ENCODE data around the gene C20orf144.

C20orf144 gene

DNA sequence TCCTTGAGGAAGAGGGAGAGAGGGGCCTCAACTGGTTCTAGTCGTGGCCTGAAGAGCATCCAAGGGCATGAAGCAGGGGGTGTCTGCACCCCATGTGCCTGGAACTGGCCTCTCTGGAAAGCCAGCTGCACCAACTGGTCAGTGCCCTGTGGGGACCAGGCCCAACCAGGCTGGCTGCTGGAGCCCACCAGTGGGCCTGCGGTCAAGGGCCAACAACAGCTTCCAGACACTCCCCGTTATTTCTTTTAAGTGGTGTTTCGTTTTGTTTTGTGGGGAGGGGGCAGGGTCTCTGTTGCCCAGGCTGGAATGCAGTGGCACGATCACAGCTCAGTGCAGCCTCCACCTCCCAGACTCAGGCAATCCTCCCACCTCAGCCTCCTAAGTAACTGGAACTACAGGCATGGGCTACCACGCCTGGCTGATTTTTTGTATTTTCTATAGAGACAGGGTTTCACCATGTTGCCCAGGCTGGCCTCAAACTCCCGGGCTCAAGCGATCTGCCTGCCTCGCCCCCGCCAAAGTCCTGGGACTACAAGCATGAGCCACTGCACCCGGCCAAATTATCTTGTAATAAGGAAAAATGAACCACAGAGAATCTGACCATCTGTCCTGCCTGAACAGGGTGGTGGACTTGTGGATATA, 11.9 kb upstream of the C20orf144 start:
- no peak for DNase-seq (ENCODE audit: low read depth)

DNA sequence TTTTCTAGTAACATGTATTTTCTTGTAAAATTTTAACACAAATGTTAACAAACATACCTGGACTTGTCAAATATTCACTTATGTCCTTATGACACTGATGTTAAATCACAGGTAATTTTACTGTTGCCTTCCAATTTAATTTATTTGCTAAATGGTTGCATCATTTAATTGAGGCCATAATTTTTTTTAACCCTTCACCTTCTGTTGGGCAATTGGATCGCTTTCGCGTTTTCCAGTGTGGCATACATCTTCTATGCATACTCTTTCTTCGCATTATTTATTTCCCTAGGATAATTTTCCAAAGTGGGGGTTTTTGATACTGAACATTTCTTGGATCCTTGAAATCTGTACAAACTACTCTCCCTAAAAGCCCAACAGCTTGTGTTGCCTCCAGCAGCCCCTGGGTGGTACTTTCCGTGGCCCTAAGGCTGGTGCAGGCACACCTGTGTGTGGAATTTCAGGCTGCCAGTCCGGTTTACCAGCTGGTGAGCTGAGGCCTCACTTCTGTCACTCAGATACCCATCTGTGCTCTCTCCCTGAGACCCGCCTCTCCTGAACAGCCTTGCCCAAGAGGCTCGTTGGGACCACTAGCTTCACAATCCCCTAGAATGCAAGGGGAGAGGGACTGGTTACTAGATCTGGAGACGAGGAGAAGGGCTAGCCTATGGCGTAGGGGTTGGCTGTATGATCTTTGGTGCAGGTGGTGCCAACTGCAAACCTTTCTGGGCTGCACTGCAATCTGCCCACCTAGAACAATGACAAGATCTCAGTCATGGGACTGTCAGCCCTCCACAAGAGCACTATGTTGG, 11.2 kb upstream of the C20orf144 start:
- no peak for DNase-seq (ENCODE audit: low read depth)

DNA sequence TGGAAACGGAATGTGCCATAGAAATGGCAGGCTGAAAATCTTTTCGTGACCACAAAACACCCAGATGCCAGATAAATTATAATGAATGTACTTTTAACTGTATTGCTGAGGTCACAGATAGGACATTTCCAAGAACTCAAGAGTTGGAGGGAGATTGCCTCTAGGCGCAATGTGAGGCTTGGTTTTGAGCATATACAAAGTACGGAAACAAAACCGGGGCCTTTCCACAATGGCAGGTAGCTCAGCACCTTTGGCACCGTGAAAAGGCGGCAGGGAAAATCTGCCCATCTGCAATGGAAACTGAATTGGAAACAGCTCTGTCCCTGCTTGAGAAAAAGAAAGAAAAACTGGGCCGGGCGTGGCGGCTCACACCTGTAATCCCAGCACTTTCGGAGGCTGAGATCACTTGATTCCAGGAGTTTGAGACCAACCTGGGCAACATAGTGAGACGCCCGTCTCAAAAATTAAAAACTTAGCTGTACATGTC, 10.5 kb upstream of the C20orf144 start:
- DNase-seq (ENCODE audit: low read depth): no peak

DNA sequence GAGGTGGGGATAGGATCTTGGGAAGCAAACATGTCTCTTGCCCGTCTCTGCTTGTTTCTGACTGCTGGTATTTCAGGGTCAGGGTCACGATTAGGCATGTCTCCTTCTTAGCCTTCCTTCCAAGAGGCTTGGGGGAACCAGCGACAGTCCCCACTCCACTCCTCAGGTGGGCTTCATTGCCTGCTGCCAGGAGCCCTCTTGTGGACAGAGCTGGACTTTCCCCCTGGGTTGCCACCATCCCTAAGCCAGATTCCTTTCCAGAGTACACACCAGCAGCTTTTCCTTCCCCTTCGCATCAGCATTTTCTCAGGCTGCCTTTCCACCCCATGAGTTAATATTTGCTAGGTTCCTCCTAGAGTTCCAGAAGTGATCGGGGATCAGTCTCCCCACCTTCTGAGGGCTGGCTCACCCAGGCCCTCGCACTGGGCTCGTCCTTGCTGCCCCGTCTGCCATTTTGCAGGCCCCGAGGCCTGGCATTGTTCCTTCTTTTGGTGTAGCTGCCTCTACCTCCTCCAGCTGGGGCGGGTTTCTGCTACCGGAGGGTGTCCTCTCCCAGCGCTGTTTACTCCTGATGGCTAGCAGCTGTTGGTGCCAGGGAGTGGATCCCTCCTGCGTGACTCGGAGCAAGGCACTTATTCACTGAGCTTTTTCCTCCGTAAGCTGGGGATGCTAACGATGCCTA, 8.8 kb upstream of the C20orf144 start:
- no peak for DNase-seq (ENCODE audit: low read depth)

DNA sequence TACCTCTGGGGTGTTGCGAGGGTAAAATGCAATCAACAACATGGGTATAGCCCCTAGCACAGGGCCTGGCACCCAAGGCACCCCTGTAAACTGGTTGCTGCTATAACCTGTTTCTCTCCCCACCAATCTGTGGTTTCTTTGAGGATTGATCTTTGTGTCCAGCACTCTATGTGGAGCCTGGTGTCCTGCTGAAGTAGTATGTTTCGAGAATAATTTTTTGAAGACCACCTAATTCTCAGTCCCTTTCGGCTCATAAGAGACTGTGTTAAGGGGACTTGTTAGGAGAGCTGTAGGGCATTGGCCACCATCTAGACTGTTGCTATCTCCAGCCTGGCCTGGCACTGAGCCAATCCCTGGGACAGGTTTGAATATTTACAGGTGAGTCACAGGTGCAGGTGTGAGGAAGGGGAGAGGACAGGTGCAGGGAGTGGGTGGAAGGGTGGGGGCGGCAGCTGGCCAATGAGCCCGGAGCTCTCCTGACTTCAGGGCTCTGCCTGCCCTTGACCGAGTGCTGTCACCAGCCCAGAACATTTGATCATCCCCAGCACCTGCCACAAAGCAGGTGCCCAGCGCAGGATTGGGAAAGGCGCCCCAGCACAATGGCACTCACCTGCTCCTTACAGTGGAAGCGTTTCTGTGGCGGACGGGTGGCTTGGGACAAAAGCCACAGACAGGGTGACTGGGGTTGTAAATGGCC, 8.1 kb upstream of the C20orf144 start:
- DNase-seq (ENCODE audit: low read depth): no peak

DNA sequence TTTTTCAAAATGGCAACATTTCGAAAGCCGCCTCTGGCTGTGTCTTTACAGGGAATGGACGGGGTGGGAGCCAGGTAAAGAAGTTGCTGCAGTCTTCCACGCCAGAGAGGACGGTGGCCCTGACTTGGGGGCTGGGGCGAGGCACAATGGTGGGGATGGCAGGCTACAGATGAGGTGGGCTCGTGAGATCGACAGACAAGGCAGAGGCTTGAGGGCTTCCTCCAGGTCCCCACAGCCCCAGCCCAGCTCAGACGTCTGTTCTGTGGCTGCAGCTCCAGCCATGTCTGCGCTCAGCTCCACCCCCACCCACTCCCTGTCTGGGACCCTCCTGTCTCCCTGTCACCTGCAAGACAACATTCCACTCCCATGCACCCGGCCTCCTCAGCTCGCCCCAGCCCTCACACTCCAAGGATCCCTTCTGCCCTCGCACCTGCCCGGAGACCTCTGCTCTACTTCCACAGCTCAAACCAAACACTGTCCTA, 7.4 kb upstream of the C20orf144 start:
- DNase-seq (ENCODE audit: low read depth): no peak

DNA sequence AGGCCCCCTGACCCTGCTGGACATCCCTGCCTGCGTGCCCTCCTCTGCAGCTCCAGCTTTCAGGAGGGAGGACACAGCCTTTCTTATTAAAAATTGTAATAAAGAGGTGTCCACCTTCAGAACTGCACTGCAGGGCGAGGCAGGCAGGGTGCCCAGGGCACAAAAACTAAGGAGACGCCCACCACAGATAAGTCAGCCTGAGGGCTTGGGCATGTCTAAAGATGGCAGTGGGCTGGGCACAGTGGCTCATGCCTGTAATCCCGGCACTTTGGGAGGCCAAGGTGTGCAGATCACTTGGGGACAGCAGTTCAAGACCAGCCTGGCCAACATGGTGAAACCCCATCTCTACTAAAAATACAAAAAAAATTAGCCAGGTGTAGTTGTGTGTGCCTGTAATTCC, 7.0 kb upstream of the C20orf144 start:
- DNase-seq (ENCODE audit: low read depth): no peak

DNA sequence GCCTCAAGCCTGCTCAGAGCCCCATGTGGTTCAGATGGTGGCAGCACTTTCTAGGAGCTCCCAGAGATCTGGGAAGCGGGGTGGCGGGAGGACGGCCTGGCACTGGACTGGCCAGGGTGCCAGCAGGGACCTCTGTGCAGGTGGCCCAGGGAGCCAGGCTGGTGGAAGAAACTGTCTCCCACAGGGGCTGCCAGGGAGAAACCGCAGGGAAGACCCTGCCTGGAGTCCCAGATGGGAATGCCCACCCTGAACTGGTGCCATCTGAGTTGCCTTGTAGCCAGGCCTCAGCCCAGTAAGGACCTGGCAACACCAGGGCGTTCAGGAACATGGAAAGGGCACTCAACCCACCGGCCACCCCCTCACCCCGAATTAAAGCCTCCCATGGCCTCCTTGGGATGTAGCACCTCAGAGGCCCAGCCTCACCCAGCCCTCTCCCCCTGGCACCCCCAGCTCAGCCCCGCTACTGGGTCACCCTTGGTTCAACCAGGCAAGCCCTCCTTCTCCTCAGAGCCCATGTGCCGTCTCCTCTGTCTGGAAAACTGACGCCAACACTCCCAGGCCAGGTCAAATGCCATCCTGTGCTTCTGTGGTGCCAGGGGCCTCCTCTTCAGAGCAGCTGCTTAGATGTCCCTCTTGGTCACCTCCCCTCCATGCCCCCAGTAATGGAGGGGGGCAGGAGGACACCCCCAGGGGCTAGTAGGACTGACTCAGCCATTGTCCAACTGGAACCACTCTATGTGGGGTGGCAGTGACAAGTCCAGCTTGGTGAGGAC, 5.9 kb upstream of the C20orf144 start:
- no peak for DNase-seq (ENCODE audit: low read depth)

DNA sequence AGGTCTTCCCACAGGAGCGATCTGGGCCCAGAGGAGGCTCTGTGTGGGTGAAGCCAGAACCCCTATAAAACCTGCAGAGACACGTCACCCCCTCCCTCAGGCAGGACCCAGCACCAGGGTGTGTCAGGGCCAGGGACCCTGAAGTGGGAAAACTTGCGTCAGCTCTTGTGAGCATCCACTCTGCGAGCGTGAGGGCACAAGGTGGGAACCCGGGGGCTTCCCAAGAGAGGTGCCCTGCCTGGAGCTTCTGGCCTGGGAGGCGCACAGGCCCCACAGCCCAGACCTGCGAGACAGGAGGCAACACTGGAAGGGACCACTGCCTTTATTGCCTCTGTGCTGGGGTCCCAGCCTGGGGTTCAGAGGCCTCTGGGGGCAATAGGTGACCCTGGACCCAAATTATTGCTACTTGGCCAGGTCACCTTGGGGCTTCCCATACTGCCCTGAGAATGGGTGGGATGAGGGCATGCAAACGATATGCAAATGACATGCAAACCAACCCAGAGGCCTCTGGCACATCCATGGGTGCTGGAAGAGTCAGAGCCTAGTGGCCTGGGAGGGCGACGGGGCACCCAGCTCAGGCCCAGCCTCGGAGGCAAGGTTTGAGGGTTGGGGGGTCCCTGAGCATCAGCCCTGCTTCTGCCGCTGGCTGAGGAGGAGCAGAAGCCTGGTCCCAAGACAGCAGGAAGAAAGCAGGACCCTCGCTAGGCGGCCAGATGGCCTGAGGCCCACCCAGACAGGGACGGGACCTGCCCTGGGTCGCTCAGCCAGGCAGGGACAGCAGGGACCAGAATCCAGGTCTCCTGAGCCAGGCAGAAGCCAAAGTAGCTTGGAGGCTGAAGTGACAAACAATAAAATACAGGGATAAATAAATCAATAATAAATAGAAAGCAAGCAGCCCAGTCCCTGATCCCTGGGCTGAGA, 5.1 kb upstream of the C20orf144 start:
- no peak for DNase-seq (ENCODE audit: low read depth)

DNA sequence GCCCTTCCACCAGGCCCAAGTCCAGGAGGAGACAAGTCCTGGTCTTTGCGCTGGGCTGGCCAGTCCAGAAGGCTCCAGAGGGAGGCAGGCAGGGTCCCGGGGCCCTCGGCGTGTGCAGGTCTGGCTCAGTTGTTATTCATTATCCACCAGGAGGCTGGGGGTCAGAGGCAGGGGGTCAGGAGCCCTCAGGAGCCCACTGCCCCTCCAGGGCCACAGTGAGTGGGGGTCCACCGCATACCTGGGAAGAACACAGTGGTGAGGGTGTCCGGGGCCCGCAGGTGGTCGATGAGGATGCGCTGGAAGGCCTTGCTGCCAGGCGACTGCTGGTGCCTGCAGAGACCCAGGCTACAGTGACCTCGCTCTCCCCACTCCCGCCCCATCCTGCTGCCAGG, 4.4 kb upstream of the C20orf144 start:
- no peak for DNase-seq (ENCODE audit: low read depth)

DNA sequence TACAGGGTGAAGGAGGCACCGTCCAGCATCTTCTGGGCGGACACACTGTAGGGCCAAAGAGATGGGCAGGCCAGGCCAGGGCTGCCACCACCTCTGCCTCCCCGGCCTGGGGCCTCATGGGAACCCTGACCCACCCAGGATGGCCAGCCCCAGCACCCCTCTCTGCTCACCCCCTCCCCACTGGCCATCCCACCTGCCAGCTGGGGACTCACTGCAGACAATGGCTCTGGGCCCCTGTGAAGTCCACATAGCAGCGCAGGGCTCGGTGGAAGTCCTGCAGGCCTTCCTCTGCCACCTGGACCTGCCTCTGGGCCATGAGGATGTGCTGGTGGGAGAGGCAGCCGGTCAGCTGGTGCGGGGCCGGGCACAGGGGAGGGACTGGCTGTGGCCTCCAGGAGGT, 3.6 kb upstream of the C20orf144 start:
- no peak for DNase-seq (ENCODE audit: low read depth)

DNA sequence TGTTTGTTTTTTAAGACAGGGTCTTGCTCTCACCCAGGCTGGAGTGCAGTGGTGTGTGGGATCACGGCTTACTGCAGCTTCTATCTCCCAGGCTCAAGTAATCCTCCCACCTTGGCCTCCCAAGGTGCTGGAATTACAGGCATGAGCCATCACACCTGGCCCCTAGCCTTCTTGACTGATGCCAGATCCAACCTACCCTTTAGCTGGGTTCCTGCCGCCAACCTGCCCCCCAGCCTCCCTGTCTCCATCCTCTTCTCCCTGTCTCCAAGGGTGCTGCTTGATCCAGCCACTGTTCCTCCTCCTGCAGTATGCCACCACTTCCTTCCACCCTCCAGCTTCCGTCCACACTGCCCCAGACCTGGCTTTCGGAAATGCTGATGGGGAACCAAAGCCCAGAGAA, 3.2 kb upstream of the C20orf144 start:
- no peak for DNase-seq (ENCODE audit: low read depth)

DNA sequence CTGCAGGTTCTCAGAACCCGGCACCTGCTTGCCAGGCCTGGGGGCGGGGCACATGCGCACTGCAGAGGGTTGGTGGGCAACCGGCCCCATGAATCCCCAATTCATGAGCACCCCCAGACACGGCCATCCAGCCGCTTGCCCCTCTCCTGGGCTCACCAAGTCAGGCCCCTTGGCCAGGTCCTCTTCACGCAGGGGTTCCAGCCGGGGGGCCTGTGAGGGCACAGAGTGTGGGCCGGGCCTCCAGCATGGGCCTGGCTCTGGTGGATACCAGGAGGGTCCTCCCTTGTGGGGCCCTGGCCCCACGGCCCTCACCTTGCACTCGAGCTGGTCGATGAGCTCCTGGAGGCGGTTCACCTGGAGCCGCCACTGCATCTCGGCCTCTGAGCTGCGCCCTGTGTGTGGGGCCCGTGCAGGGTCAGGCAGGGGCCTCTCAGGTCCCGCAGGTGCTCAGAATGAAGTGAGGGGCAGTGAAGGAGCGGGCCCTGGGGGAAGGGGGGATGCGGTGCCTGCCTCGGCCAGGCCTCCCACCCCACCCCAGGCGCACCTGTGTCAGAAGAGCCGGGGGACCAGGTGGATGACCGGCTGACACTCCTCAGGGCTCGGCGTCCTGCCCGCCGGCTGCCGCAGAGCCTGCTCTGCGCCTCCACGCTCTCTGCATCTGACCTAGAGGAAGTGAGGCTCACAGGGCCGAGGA, 2.6 kb upstream of the C20orf144 start:
- DNase-seq (ENCODE audit: low read depth): no peak

DNA sequence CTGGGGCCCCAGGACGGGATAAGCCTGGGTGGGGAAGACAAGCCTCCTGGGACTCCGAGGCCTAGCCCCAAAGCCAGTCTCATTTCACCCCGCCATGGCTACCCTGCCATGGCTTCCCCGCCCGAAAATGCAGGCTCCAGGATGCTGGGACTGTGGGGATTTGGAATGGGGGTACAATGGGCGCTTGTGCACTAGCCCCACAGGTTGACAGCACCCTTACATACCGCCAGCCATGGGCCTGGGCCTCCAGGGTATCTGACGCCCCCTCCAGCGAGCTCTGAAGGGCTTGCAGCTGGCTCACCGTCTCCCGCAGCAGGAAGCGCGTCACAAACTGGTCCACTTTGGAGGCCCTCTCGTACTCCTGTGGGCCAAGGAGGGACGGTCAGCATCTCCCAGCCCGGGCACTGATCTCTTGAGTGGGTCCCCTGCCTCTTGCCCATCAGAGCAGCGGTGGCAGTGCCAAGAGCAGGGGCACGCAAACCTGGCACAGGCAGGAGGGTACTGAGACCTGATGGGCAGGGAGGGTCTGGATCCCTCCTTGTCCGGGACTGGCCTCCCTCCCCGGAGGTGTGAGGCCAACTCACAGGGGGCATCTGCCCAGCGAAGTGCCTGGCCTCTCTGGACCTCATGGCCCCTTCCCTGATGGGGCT, 2.0 kb upstream of the C20orf144 start:
- no peak for DNase-seq (ENCODE audit: low read depth)

DNA sequence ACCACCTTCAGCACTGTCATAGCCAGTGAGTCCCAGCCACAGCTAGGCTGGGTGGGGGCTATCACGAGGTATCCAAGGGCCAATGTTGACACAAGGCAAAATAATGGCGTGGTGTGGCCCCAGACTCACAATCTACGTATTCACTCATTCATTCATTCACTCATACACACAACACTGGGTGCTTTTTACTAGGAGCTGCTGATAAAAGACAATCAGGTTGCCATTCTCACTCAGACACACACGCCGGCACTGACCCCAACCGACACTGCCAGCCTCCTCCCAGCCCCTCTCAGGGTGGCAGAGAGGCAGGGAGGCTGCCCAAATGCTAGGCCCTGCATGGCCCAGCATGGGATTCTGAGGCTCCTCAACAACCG, 1.5 kb upstream of the C20orf144 start:
- DNase-seq (ENCODE audit: low read depth): no peak

DNA sequence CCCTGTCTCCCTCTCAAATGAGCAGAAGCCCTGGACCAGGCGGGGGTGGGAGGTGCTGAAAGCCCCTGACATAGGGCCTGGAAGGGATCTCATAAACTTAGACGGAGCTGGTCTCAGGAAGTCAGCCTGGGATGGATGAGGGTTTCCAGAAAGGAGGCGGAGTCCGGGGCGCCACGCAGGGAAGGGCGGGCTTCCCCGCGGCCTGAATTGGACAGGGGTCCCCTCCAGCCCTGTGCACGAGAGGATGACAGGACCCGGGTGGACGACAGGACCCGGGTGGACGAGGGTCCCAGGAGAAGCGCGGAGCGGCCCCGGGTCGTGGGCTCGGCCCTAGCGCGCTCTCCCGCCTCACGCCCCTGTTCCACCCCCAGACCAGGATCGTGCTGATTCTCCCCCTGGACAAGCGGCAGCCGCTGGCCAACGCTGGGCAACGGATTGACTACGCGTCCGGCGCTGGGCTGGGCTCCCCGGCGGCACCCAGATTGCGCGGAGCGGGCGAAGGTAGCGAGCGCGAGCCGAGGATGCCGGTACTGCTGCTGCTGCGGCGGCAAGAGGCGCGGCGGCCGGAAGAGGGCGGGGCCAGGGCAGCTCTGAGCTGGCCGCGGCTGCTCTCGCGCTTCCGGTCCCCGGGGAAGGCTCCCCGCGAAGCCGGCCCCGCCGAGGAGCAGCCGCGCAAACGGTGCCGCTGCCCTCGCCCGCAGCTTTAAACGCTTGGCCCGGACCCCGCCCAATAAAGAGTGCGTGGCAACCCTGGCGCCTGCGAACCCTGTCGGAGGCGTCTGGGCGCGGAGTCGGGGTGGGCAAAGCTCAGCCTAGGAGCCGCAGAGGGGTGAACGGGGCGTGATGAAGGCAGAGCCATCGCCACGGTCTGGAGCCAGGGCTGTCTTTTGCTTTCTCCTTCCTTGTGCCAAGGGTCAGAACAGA, 1.3 kb downstream of the C20orf144 start:
- peak; percentile 79 for DNase-seq (ENCODE audit: low read depth)

DNA sequence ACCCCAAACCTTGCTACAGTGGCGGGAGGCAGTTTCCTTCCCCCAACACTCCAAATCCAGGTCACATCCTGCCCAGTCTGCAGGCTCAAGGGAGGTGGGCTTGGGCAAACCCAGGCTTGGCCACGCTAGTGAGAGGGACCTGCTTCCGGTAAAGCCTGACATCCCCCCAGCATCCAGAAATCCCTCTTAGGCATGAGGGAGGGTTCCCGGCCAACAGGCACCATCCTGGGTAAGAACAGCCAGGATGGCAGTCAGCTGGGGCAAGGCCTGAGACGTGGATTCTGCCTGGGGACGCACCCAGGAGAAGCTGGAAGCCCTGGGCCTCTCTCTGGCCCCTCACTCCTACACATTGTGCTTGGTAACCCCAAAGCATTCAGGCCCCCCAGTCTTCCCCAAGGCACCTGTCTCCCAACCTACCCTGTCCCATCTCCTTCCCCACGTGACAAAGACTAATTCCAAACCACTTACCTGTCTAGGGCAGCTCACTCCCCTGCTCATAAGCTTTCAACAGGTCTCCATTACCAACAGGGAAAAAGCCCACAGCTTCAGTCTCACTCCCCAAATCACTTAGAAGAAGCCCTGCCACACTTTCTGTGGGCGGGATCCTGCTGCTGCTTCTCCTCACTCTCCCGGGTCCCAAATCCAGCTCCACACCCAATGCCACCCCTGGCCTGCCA, 2.1 kb downstream of the C20orf144 start:
- no peak for DNase-seq (ENCODE audit: low read depth)

DNA sequence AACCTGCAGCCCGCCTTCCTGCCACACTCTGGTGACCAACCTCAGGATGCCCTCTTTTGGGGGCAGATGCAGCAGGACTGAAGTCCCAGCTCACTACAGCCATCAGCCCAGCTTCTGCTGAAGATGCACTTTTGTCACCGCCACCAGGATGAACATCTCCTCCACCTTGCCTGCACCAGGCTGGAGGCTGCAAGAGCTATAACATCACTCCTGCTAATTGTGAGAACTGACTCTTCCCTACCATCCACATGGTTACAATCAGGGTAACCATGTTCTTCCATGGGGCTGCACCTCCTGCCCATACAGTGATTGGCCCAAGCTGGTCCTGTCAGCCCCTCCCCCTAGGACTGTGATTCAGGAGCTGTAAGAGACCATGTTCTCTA, 2.6 kb downstream of the C20orf144 start:
- DNase-seq (ENCODE audit: low read depth): no peak
